HCT116 (cell line): ENCODE data around the gene JAK1. TPM values are rescaled to one million over a fixed set of nuclear protein-coding genes. Genes with fewer than 3 reads are reported as not detected.

Source experiments
- ATAC-seq: fragments of 200-7000 bp; cut with Tn5 transposase; 2 replicates; pipeline ENCODE4 v1.9.1; 2020; ENCODE audit warnings: mild to moderate bottlenecking, moderate library complexity
- BruUV-seq: library from RNA; stranded (reverse); fragments of 400-500 nt; replicated peaks from 2 replicates; lab custom pipeline; 2021; lab: Mats Ljungman, UMichigan
- CTCF ChIA-PET: fragments of 300-600 bp; sonication (Branson Sonifier 250); formaldehyde crosslinking; loops from one replicate; lab custom pipeline; 2021; ENCODE audit warnings: antibody characterized with exemption; lab: Charles Lee
- POLR2A ChIA-PET: fragments of 300-600, 350-600 bp; sonication (Branson Sonifier 250); formaldehyde crosslinking; loops from one replicate; lab custom pipeline; 2021; ENCODE audit warnings: antibody characterized with exemption; lab: Charles Lee
- RAD21 ChIA-PET, 2 experiments: fragments of 300-600 bp; sonication (Branson Sonifier 250); formaldehyde crosslinking; loops; one replicate each; lab custom pipeline; 2023; ENCODE audit warnings: low total read pairs in 2 of 2; ENCODE audit not compliant: uncharacterized antibody in 2 of 2, unreplicated experiment in 2 of 2, low non-redundant PET in 1 of 2; lab: Charles Lee
- DNase-seq: peaks from one replicate; pipeline ENCODE4 v3.0.0-alpha.2; 2010; ENCODE audit warnings: low read depth, low spot score
- H2AFZ ChIP-seq: fragments of 200-600 bp; shearing (Covaris generic), sonication (generic); 2 replicates; pipeline ENCODE4 v1.6.1; 2017; ENCODE audit warnings: low read depth, mixed run types, mixed read lengths, antibody characterized with exemption, low read length; ENCODE audit not compliant: poor library complexity, severe bottlenecking
- H3K27ac ChIP-seq: 2 replicates; pipeline ENCODE4 v1.5.1; 2012; ENCODE audit warnings: low read depth, low read length
- H3K27me3 ChIP-seq: fragments of 200-600 bp; sonication (generic); 2 replicates; pipeline ENCODE4 v1.6.1; 2016; ENCODE audit warnings: mixed run types, low read length, mixed read lengths; ENCODE audit not compliant: insufficient read depth
- H3K36me3 ChIP-seq, 2 experiments: fragments of 200-500 bp in 1 of 2; fragments of 200-600 bp in 1 of 2; sonication (Bioruptor generic) in 1 of 2; sonication (generic) in 1 of 2; 2 replicates each; pipeline versions ENCODE4 v1.5.1 to v1.6.1; 2014 to 2016; ENCODE audit warnings: low read length in 2 of 2, inconsistent platforms in 1 of 2, mixed read lengths in 1 of 2, mixed run types in 1 of 2; ENCODE audit not compliant: insufficient read depth in 2 of 2, control insufficient read depth in 1 of 2
- H3K4me1 ChIP-seq, 2 experiments: fragments of 200-600 bp in 1 of 2; sonication (generic) in 1 of 2; 2 replicates each; pipeline versions ENCODE4 v1.5.1 to v1.6.1; 2012 to 2017; ENCODE audit warnings: low read length in 2 of 2, inconsistent platforms in 1 of 2, mild to moderate bottlenecking in 1 of 2, mixed read lengths in 1 of 2, mixed run types in 1 of 2, moderate library complexity in 1 of 2; ENCODE audit not compliant: insufficient read depth in 2 of 2, control insufficient read depth in 1 of 2
- H3K4me2 ChIP-seq: fragments of 200-600 bp; sonication (generic); 2 replicates; pipeline ENCODE4 v1.6.1; 2017; ENCODE audit warnings: mixed run types, low read length, mixed read lengths
- H3K4me3 ChIP-seq, 2 experiments: fragments of 200-600 bp in 1 of 2; sonication (generic) in 1 of 2; replicated peaks in 1 of 2; 2 replicates each; pipeline ENCODE4 v1.5.1; 2011 to 2016; ENCODE audit warnings: low read length in 2 of 2, control low read depth in 1 of 2, low read depth in 1 of 2, mild to moderate bottlenecking in 1 of 2, mixed read lengths in 1 of 2, mixed run types in 1 of 2
- H3K79me2 ChIP-seq: fragments of 200-600 bp; sonication (generic); 2 replicates; pipeline ENCODE4 v1.6.1; 2017; ENCODE audit warnings: mild to moderate bottlenecking, mixed run types, low read length, moderate library complexity, mixed read lengths; ENCODE audit not compliant: insufficient read depth
- H3K9ac ChIP-seq: fragments of 200-600 bp; sonication (generic); 2 replicates; pipeline ENCODE4 v1.6.1; 2016; ENCODE audit warnings: low read length, mixed read lengths
- H3K9me2 ChIP-seq: fragments of 200-600 bp; sonication (generic), shearing (Covaris generic); 2 replicates; pipeline ENCODE4 v1.6.1; 2017; ENCODE audit warnings: mixed run types, mild to moderate bottlenecking, moderate library complexity; ENCODE audit not compliant: insufficient read depth
- H3K9me3 ChIP-seq, 2 experiments: fragments of 200-500 bp in 1 of 2; fragments of 200-600 bp in 1 of 2; sonication (Bioruptor generic) in 1 of 2; sonication (generic) in 1 of 2; 2 replicates each; pipeline ENCODE4 v1.6.1; 2014 to 2017; ENCODE audit warnings: low read length in 2 of 2, mixed read lengths in 2 of 2, inconsistent platforms in 1 of 2, low read depth in 1 of 2, mild to moderate bottlenecking in 1 of 2, mixed run types in 1 of 2, moderate library complexity in 1 of 2; ENCODE audit not compliant: control insufficient read depth in 1 of 2, insufficient read depth in 1 of 2
- H4K20me1 ChIP-seq: fragments of 200-600 bp; sonication (generic), shearing (Covaris generic); 2 replicates; pipeline ENCODE4 v1.6.1; 2017; ENCODE audit warnings: mixed run types, mild to moderate bottlenecking, moderate library complexity; ENCODE audit not compliant: insufficient read depth
- EZH2 ChIP-seq: fragments of 200-600 bp; sonication (generic); IDR thresholded peaks from 2 replicates; pipeline ENCODE4 v1.6.1; 2017; ENCODE audit warnings: antibody characterized with exemption, mixed run types
- SIN3A ChIP-seq: IDR thresholded peaks from 2 replicates; pipeline ENCODE4 v1.6.1; 2012; ENCODE audit warnings: low read depth
- ZFX ChIP-seq: fragments of 450-650 bp; IDR thresholded peaks from 2 replicates; pipeline ENCODE4 v1.6.1; 2017
- ZNF274 ChIP-seq: fragments of 200-500 bp; sonication (Bioruptor generic); IDR thresholded peaks from 2 replicates; pipeline ENCODE4 v1.6.1; 2014; ENCODE audit warnings: mild to moderate bottlenecking, low read depth, low read length, inconsistent platforms
- intact Hi-C: fragments of 100-400 bp; cut with micrococcal nuclease; formaldehyde crosslinking; loops from 2 replicates; pipeline ENCODE4 v1.10.0; 2022
- total RNA-seq: library from RNA; stranded (reverse); gene quantifications from one replicate; pipeline ENCODE4 v1.2.1, GENCODE V29; 2021; ENCODE audit not compliant: unreplicated experiment
- TF ChIP-seq, protein P1 (sequence below), 3 experiments: fragments of 200-600 bp in 1 of 3; sonication (generic) in 1 of 3; IDR thresholded peaks in 2 of 3; conservative IDR thresholded peaks in 1 of 3; 2 replicates each; pipeline ENCODE4 v1.5.1; 2012 to 2017; ENCODE audit warnings: low read depth in 2 of 3, low read length in 2 of 3, antibody characterized with exemption in 1 of 3, borderline replicate concordance in 1 of 3, control low read depth in 1 of 3, mild to moderate bottlenecking in 1 of 3, mixed read lengths in 1 of 3, mixed run types in 1 of 3, moderate library complexity in 1 of 3; ENCODE audit not compliant: insufficient read depth in 1 of 3

Gene JAK1
- total RNA-seq, 1 experiment from 2014 or later, result 53.2 TPM

- no peak overlapping the region for H3K9ac ChIP-seq
- H3K4me3 ChIP-seq, result no peak overlapping the region
- no peaks in the 10 kb centered on the region for H3K36me3 ChIP-seq
- H3K27ac ChIP-seq, result no peak overlapping the region
- no peak for ATAC-seq
- DNase-seq, result no peak
- H3K79me2 ChIP-seq, result peaks cover 16% of the 10 kb centered on the region; the same call in 1 of the 2 replicates
- no peaks in the 10 kb centered on the region for H4K20me1 ChIP-seq
- CTCF ChIA-PET, result no interaction called here
- no peaks in the 10 kb centered on the region for H3K9me2 ChIP-seq
- TF ChIP-seq ZNF274 (no peak), SIN3A (no peak)
- TF ChIP-seq, all 23 proteins: peak for 0
- peaks cover 16 to 35% of the 10 kb centered on the region in 2 experiments for H3K4me1 ChIP-seq
- no peak overlapping the region for H2AFZ ChIP-seq
- no TSS peak for BruUV-seq
- ChIA-PET RAD21 (no interaction called here), POLR2A (no interaction called here)
- H3K9me3 ChIP-seq, result no peaks in the 10 kb centered on the region
- intact Hi-C loops, result no loop called here
- H3K27me3 ChIP-seq, result no peaks in the 10 kb centered on the region
- no peak overlapping the region for H3K4me2 ChIP-seq
These were observed 43.0 kb downstream of the JAK1 start for GRCh38 chr1:64923294-64923718.

DNA sequence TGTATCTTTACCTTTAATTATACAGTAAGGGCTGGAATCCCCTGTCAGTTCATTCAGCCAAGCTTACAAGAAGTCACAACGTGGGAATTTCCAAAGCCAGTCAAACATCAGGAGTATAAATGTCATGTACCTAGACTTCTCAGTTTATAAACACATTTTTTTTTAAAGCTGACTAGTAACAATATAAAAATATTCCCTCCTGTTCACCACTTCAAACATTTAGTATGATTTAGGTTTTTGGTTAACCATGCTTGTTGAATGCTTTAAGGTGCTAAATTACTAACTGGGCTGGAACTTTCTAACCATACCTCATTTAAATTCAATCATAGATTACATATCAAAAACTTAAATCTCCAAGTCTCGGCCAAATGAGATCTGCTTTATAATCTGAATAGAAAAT is 44.0 kb downstream of the JAK1 start:
- TF ChIP-seq, protein P1, sequence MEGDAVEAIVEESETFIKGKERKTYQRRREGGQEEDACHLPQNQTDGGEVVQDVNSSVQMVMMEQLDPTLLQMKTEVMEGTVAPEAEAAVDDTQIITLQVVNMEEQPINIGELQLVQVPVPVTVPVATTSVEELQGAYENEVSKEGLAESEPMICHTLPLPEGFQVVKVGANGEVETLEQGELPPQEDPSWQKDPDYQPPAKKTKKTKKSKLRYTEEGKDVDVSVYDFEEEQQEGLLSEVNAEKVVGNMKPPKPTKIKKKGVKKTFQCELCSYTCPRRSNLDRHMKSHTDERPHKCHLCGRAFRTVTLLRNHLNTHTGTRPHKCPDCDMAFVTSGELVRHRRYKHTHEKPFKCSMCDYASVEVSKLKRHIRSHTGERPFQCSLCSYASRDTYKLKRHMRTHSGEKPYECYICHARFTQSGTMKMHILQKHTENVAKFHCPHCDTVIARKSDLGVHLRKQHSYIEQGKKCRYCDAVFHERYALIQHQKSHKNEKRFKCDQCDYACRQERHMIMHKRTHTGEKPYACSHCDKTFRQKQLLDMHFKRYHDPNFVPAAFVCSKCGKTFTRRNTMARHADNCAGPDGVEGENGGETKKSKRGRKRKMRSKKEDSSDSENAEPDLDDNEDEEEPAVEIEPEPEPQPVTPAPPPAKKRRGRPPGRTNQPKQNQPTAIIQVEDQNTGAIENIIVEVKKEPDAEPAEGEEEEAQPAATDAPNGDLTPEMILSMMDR (IDR thresholded peaks at IDR 0.05 in 2 of 3, conservative IDR thresholded peaks at IDR 0.05 in 1 of 3; ENCODE audit: borderline replicate concordance in 1 of 3, insufficient read depth in 1 of 3, low read depth in 2 of 3, low read length in 2 of 3), result no peak
- TF ChIP-seq EZH2 (no peak), ZFX (no peak)
- H2AFZ ChIP-seq, result no peak overlapping the region
- peaks cover 24 to 44% of the 10 kb centered on the region in 2 experiments for H3K4me1 ChIP-seq
- H3K79me2 ChIP-seq, result peaks cover 19% of the 10 kb centered on the region; the same call in 1 of the 2 replicates
- no peaks in the 10 kb centered on the region for H3K36me3 ChIP-seq
- H4K20me1 ChIP-seq, result no peaks in the 10 kb centered on the region
- BruUV-seq, result no TSS peak
- no peak overlapping the region for H3K4me2 ChIP-seq
- H3K9me3 ChIP-seq, result no peaks in the 10 kb centered on the region
- ATAC-seq (no peak), DNase-seq (no peak)
- ChIA-PET RAD21 (no interaction called here), POLR2A (no interaction called here), CTCF (interaction anchor here (1.2 kb wide), 1 partner anchor 153 kb away, joined by 3 read pairs; no protein-coding TSS in a partner anchor)
- H3K9me2 ChIP-seq, result no peaks in the 10 kb centered on the region
- H3K27me3 ChIP-seq, result no peaks in the 10 kb centered on the region
- H3K27ac ChIP-seq, result no peak overlapping the region
- no peak overlapping the region for H3K9ac ChIP-seq
- intact Hi-C loops, result no loop called here
- H3K4me3 ChIP-seq, result no peak overlapping the region
